GM13977 (cell line): ENCODE measurements around the gene MAST4.

Experiments used
- DNase-seq: peaks from one replicate; pipeline ENCODE4 v3.0.0; 2012; ENCODE audit warnings: low spot score
- in situ Hi-C: fragments of 300-500 bp; cut with MboI; formaldehyde crosslinking; loops from one replicate; pipeline ENCODE4 v1.12.0; 2022; ENCODE audit warnings: low sequenced_read_pairs, low pct_unique_long_range_greater_than_20kb, mixed read lengths, inconsistent platforms; ENCODE audit not compliant: unreplicated experiment
- TF ChIP-seq, protein P1 (sequence below): IDR thresholded peaks from 2 replicates; pipeline ENCODE4 v1.5.1; 2012; ENCODE audit warnings: mild to moderate bottlenecking, control low read depth; ENCODE audit not compliant: insufficient read depth; ENCODE audit errors: extremely low read depth, missing control alignments

Gene MAST4

DNA sequence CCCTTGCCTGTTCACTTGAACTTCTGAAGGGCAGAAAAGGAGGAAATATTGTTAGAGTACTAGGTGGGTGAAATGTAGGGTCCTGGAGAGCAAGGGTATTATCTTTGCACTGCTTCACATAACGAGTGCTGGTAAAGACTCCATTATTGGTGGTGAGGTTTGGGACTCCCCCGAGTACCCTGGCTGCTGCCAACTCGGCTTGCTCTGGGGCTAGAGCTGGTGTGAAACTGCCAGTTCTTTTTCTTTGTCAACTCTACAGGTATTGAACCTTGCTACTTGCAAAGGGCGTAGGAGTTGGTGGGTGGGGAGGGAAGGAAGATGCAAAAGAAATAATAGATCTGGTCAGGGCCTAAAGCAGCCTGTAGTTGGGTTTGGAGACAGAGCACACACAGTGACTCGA, 16.0 kb downstream of the MAST4 start:
- in situ Hi-C loops = no loop called here
- TF ChIP-seq, protein P1, sequence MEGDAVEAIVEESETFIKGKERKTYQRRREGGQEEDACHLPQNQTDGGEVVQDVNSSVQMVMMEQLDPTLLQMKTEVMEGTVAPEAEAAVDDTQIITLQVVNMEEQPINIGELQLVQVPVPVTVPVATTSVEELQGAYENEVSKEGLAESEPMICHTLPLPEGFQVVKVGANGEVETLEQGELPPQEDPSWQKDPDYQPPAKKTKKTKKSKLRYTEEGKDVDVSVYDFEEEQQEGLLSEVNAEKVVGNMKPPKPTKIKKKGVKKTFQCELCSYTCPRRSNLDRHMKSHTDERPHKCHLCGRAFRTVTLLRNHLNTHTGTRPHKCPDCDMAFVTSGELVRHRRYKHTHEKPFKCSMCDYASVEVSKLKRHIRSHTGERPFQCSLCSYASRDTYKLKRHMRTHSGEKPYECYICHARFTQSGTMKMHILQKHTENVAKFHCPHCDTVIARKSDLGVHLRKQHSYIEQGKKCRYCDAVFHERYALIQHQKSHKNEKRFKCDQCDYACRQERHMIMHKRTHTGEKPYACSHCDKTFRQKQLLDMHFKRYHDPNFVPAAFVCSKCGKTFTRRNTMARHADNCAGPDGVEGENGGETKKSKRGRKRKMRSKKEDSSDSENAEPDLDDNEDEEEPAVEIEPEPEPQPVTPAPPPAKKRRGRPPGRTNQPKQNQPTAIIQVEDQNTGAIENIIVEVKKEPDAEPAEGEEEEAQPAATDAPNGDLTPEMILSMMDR = no peak

DNA sequence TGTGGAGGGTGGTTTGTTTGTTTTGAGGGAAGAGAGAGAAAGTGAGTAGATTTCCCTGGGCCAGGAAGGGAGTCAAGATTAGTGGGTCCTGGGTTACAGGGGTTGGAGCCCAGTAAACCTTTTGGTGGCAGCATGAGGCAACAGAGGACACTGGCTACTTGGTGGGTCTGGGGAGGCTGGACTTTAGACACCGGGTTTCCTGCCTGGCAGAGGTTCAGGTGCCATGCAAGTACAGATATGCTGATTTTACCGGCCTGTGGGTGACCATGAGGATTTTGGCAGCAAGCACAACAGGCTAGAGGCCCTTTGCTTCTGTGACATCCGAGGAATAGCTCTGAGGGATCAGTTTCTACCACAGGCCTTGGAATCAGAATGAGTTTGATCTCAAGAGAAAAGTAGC, 18.9 kb downstream of the MAST4 start:
- in situ Hi-C loops = no loop called here
- no peak for DNase-seq
- TF ChIP-seq, protein P1 = no peak

More for the DNA sequence above, 16.0 kb downstream of the MAST4 start:
- DNase-seq = no peak

DNA sequence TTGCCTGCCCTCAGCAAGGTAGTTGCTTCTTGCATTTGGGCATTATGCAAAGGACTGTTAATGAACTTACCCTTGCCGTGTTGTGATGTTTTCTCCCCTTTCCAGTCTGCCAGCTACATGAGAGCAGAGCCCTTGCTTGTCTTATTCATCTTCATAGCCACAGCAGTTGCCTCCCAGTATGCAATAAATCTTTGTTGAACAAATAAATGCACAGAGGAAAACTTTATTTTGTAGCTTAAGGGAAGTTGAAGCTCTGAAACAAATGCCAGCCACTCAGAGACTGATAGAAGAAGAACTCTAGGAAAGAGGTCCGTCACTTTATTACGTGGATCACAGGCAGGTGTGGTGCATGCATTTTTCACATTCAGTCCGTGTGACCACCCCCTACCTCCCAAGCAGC, 19.7 kb downstream of the MAST4 start:
- no peak for DNase-seq
- TF ChIP-seq, protein P1 = no peak
- in situ Hi-C loops = no loop called here

DNA sequence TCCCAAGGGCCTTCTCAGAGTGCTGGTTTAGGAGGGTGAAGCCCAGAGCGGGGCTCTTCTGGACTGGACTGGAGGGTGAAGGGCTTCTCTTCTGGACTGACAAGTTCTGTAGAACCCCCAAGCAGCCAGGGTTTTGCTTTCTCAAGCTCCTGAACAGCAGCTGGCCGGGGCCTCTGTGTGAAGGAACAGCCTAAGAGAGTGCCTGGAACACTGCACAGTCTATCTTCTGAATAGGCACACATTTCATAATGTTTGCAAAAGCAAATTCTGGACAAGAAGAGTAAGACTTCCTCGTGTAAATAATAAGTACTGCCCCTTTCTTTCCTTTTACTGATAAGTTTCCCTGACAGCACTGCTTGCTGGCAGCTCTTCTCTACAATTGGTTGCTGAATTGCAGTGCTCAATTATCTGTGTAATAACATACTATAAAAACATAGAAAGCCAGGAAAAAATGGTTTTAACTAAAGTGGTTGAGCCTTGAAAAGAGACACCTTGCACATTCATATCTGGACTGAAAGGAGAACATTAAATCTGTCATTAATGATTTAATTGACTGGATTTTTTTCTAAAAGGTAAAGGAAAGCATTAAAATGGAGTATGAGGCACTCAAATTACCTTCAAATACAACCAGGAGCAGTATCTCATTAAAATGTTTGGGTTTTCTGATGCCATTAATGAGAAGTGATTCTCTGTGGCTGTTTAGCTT, 20.5 kb downstream of the MAST4 start:
- DNase-seq = no peak
- TF ChIP-seq, protein P1 = no peak
- in situ Hi-C loops = no loop called here

DNA sequence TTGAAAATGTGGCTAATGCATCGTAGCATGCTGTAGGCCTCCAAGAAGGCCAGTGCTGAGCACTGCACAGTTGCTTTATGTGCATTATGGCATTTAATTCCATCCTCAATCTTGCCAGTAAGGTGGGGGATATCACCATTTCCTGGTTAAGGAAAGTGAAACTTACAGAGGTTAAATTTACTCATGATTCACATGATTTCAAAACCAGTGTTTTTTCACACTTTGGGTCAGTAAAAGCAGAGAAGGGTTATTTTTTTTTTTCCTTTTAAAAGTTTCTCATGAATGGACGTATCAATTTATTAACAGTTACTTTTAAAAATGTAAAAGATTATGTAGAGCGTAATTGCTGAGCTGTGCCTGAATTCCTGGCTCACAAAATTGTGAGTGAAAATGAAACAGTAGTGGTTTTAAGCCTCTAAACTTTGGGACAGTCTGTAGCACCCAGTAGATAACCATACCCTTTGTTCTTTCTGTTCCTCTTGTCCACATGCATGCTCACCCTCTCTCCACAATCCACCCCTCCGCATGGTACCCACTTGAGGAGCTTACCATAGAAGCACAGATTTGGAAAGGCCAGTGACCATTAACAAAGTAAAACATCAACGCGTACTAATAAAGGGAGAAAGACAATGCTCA, 21.2 kb downstream of the MAST4 start:
- TF ChIP-seq, protein P1 = no peak
- no peak for DNase-seq
- in situ Hi-C loops = no loop called here

DNA sequence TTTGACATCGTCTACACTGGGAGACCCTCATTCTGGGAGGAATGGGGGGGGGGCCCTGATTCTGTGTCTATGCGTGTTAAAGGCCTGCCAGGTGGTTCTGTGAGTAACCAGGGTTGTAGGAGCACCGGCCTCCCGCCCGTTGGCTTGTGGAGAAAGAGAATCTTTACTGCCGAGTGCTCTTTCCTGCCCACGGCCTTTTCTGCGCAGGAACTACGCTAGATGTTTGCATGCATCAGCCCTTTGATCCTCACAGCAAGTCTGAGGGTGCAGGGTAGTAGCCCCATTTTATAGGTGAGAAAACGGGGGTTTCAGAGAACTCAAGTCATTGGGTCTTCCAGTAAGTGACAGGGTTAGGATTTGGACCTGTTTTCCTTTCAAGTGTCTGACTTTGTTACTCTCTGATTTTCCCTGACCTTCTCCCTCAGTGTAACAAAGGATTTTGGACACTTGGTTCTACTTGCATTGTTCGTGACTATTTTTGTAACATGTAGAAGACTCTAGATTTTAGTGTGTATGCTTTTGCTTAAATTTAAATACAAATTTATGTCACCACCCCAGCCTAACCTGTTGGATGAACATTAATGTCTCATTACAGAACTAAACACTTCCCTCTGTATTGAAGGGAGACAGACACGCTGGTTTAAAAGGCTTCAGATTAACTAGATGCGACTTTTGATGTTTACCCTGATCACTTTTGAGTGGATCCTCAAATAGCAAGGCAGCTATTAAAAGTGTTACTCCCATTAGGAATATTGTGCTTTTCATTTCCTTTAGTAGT, 22.0 kb downstream of the MAST4 start:
- TF ChIP-seq, protein P1 = no peak
- in situ Hi-C loops = no loop called here
- DNase-seq = no peak
